ENCODE data around the gene MEGF9. TPM values are rescaled to one million over a fixed set of nuclear protein-coding genes. Genes with fewer than 3 reads are reported as not detected.

MEGF9 gene
- total RNA-seq, 2 donors from 2014 or later, result 3.4 to 3.8 TPM

DNA sequence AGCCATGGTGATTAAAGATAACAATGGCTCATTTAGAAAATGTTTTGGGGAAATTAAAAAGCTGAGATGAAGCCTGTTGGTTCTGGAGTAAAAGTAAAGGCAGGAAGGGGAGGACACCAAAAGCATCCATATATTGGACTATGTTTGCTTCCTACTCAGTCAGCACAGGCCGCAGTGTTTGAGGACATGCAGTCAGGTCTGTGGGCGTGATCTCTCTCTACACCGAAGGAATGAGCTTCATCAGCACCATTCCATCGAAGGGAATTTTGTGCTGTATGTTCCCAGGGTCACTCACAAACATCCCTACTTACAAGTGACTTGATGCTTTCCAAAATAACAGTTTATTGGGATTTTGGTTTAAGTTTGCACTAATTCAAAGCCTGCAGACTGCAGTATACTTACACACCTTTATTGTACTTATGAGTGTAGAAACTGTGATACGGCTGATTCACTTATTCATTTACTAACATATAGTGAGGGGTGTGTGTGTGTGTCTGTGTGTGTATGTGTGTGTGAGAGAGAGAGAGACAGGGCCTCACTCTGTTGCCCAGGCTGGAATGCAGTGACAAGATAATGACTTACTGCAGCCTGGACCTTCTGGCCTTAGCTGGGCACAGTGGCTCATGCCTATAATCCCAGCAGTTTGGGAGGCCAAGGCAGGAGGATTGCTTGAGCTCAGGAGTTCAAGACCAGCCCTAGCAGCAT is 120.9 kb downstream of the MEGF9 start:
- no peak overlapping the region for H3K27ac Mint-ChIP-seq
- no peaks in the 10 kb centered on the region for H3K9me3 Mint-ChIP-seq
- DNase-seq (ENCODE audit: low spot score in 2 of 2) (no peak), ATAC-seq (no peak)
- no peaks in the 10 kb centered on the region for H3K36me3 Mint-ChIP-seq

DNA sequence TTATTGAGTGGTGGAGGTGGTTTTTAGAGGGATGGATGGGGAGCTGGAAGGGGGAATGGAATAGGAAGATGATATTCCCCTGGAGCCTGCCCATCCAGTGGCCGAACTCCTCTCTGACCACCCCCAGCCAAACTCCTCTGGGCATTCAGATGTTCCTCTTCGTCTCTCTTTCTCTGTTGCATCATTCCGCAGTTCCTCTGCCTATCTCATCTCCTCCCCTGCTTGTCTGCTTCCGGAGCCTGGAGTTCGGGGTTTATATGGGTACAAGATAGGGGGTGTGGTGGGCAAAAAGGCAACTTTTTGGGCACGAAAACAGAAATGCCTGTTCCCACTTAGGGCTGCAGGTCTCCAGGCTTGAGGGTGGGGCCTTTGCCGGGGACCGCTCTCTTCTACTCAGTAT is 122.1 kb downstream of the MEGF9 start:
- Mint-ChIP-seq H3K36me3 (no peaks in the 10 kb centered on the region), H3K27ac (no peak overlapping the region), H3K9me3 (no peaks in the 10 kb centered on the region)
- ATAC-seq (no peak), DNase-seq (ENCODE audit: low spot score in 2 of 2) (no peak)

DNA sequence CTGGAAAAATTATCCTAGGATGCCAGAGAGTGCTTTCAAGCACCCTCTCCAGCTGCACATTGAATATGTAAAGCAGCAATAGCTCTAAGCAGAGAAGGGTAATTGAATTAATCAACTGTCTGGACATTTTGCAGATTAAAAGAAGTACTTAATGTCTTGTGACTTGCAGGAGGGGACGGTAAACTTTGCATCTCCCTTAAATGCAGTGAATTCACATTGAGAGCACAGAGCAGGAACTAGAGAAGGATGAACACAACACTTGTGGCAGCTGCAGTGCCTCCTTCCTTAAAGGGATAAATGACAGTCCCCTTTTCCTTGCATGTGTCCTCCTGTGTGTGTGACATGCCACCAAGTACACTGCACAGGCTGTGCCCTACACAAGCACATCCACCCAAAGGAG is 126.9 kb downstream of the MEGF9 start:
- no peaks in the 10 kb centered on the region for H3K9me3 Mint-ChIP-seq
- H3K27ac Mint-ChIP-seq, result no peak overlapping the region
- DNase-seq (ENCODE audit: low spot score in 2 of 2) (no peak), ATAC-seq (no peak)
- H3K36me3 Mint-ChIP-seq, result no peaks in the 10 kb centered on the region

DNA sequence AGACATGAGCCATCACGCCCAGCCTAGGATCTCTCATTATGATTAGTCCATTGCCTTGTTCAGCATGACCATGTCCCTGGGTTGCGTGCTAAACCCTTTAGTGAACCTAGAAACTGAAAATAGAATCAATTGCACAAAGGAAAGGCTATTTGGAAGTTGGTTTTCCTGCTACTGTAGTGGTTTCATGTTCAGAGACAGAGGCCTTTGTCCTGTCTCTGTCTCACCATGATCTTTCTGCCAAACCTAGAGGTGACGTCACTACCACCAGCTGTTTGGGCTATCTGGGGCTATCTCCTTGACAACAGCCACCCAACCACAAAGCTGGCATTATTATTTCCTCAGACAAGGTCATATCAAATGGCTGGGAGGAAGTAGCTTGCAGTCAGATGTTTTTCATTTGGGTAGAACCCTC is 130.3 kb downstream of the MEGF9 start:
- H3K9me3 Mint-ChIP-seq, result peaks cover 0 to 7% of the 10 kb centered on the region in 2 donors
- H3K36me3 Mint-ChIP-seq, result peaks cover 16 to 29% of the 10 kb centered on the region in 2 donors
- no peak for ATAC-seq
- no peak overlapping the region for H3K27ac Mint-ChIP-seq
- DNase-seq (ENCODE audit: low spot score in 2 of 2), result no peak

DNA sequence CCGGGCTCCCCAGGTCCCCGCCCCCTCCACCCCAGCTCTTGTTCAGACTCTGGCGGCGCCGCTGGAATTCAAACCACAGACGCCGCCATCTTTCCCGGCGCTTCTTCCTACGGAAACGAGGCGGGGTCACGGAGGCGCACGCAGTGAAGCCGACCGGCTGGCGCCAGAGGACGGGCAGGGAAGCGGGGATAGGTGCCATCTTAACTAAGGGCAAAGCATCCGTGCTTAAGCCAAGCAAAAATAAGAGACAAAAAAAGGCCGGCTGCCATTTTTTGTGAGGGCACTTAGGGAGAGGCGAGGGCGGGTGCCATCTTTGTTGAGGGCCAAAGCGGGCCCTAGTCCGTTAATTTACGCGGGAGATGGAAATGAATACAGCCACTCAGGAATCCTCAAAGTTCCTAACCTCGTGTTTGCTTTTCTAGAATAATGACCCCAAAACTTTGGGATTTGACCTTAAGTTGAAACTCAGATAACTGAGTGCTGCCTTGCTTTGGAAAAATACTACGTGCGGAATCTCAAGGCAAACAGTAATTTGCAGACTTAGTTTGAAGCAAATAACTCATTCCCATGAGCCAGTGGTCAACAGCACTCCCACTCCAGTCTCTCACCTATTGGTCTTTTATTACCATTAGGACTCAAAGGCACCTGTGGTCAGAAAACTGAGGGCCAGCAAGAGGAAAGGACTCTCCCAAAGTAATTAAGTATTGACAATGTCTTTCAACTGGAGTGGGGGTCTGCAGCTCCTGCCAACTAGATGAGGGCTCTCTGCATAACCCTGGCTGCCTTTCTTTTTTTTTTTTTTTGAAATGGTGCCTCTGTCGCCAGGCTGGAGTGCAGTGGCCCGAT is 134.0 kb downstream of the MEGF9 start, which contains the start of gene CDK5RAP2:
Gene CDK5RAP2 (minus strand): TSS at position 117 of the 846 bp plus-strand sequence. CDS start 189 bp downstream, outside the sequence.
- peak; percentile 98 to 99 for ATAC-seq

DNA sequence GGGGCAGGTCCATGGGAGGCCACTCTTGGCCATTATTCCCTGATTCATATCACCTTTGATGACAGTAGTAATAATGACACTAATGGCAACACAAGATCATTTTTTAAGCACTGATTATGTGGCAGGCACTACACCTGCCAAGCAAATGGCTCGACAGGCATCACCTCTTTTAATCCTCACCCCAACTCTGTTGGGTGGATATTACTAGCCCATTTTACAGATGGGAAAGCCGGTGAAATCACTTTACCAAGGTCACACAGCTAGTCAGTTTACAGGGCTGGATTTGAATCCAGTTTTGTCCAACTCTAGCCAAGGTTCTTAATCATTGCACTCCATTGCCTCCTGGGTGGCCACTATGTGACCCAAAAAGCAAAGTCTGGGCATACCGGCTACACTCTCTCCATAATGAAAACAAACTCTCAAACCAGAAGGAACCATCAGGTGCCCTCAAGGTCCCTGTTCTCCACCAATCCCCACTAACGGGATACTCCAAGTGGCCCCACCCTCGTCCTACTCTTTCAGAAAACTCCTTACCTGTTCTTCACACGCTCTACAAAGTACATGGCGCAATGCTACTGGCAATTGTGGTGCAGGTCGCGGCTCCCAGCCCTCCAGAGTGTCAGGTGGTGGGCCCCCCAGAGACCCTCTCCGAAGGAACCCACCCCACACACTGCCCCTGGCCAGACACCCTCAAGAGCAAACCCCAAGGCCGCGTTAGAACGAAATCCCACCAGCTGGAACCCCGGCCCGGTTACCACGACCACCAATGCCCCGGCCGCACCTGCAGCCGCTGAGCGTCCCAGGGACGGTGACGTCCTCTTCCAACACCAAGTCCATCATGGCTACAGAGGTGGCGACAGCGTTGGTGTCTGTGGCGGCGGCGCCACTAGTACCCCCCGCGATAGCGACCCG is 134.9 kb downstream of the MEGF9 start:
- Mint-ChIP-seq H3K9me3 (peaks cover 0 to 7% of the 10 kb centered on the region in 2 donors), H3K36me3 (peaks cover 19 to 37% of the 10 kb centered on the region in 2 donors), H3K27ac (peak overlapping the region; percentile 91 to 97)
- DNase-seq (ENCODE audit: low spot score in 2 of 2) (peak in 1 of 2 donors; percentile 10), ATAC-seq (peak; percentile 9 to 14)

More for the DNA sequence above, 134.0 kb downstream of the MEGF9 start, which contains the start of gene CDK5RAP2:
- peak; percentile 88 to 92 for DNase-seq (ENCODE audit: low spot score in 2 of 2)
- Mint-ChIP-seq H3K36me3 (peaks cover 19 to 37% of the 10 kb centered on the region in 2 donors), H3K9me3 (peaks cover 0 to 7% of the 10 kb centered on the region in 2 donors), H3K27ac (peak within 1 kb of the TSS; percentile 91 to 97)

DNA sequence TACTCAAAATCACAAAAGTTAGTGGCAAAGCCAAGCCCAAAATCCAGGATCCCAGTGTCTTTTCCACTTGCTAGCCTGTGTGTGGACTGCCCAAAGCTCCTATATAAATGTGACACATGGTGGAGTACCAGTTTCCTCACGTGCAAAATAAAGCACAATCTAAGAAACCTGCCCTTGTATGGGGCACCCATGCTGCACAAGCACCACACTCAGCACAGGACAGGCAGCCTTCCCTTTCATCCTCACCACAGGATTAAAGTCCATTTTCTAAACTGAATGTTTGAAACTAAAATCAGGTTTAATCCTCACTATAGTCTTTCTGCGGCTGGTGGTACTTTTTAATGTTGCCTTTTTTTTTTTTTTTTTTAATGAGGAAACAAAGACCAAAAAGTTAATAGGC is 139.8 kb downstream of the MEGF9 start:
- no peak for ATAC-seq
- DNase-seq (ENCODE audit: low spot score in 2 of 2), result no peak
- Mint-ChIP-seq H3K27ac (no peak overlapping the region), H3K36me3 (peaks cover 14 to 18% of the 10 kb centered on the region in 2 donors), H3K9me3 (no peaks in the 10 kb centered on the region)

DNA sequence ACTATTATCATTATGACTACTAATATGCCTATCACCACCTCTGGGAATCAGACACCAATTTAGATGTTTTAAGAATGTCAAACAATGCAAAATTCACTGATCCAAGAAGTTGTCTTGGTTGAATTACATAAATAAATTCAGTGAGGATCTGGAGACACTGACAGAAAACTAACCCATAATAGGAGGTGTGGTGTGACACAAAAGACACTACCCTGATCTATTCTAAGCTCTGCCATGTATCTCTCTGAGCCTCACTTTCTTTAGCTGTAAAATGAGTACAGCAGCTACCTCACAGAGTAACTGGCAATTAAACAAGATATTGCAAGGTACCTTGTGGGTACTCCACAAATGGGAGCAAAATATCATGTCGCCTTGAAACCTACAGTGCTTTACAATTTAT is 141.8 kb downstream of the MEGF9 start:
- peaks cover 13 to 18% of the 10 kb centered on the region in 2 donors for H3K36me3 Mint-ChIP-seq
- ATAC-seq (no peak), DNase-seq (ENCODE audit: low spot score in 2 of 2) (no peak)
- no peaks in the 10 kb centered on the region for H3K9me3 Mint-ChIP-seq
- no peak overlapping the region for H3K27ac Mint-ChIP-seq

DNA sequence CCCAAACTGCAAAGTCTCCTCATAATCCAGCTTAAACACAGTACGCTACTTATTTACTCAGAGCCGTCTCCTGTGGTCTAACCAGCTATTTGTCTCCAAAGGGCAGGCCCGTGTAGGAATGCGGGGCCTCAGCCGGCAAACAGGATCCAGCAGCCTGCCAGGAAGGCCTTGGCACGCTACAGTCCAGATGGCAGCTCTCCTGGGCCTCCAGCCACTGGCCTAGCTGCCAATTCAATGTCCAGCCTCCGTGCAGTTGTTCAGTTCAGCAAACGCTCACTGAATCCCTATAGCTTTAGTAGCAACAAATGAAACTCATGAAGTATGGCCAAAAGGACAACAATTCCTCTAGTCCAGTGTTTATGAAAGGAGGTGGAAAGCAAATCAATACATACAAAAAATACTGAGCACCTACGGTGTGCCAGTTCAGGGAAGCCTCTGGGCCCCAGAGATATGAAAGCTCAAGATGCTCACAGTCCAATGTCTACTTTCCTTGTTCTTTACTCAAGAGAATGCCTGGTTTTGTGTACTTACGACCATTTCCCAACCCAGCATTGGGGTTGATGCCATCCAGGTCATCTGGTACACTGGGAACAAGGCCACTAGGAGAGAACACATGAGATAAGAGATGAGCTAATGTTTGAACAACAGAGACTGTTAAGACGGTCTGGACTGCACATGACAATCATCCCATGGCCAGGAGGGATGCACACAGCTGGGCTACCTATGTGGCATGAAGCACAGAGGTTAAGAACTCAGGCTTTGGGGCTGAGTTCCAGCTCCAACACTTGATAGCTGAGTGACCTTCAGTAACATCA is 142.6 kb downstream of the MEGF9 start:
- Mint-ChIP-seq H3K9me3 (no peaks in the 10 kb centered on the region), H3K36me3 (peaks cover 11 to 21% of the 10 kb centered on the region in 2 donors), H3K27ac (peak overlapping the region in 1 of 2 donors; percentile 38)
- no peak for DNase-seq (ENCODE audit: low spot score in 2 of 2)
- ATAC-seq, result no peak

DNA sequence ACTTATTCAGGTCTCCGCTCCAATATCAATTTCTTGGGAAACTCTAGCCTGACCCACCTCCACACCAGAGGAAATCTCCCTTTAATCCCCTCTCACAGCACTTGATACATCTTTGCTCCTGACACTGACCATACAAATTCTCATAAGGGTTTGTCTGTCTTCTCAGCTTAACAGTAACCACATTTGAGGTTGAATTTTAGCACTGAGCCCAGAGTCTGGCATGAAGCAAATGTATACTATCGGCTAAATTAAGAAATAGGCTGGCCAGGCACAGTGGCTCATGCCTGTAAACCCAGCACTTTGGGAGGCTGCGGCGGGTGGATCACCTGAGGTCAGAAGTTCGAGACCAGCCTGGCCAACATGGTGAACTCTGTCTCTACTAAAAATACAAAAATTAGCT is 144.0 kb downstream of the MEGF9 start:
- no peaks in the 10 kb centered on the region for H3K9me3 Mint-ChIP-seq
- no peak overlapping the region for H3K27ac Mint-ChIP-seq
- DNase-seq (ENCODE audit: low spot score in 2 of 2) (no peak), ATAC-seq (no peak)
- peaks cover 21 to 22% of the 10 kb centered on the region in 2 donors for H3K36me3 Mint-ChIP-seq

DNA sequence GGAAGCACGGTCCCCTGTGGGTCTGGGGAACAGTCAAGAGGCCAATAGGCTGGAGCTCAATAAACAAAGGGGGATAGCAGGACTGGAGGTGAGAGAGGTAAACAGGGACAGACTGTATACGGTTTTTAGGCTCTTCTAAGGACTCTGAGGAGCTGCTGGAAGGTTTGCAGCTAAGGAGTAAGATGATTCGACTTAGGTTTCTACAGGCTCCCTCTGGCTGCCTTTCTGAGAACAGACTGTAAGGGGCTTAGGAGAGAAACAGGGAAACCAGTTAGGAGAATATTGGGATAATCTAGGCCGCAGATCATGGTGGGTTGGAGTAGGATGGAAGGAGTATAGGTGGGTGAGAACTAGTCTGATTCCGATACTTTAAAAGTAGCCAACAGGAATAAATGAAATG is 144.7 kb downstream of the MEGF9 start:
- DNase-seq (ENCODE audit: low spot score in 2 of 2) (no peak), ATAC-seq (no peak)
- no peaks in the 10 kb centered on the region for H3K9me3 Mint-ChIP-seq
- no peak overlapping the region for H3K27ac Mint-ChIP-seq
- peaks cover 21 to 22% of the 10 kb centered on the region in 2 donors for H3K36me3 Mint-ChIP-seq

DNA sequence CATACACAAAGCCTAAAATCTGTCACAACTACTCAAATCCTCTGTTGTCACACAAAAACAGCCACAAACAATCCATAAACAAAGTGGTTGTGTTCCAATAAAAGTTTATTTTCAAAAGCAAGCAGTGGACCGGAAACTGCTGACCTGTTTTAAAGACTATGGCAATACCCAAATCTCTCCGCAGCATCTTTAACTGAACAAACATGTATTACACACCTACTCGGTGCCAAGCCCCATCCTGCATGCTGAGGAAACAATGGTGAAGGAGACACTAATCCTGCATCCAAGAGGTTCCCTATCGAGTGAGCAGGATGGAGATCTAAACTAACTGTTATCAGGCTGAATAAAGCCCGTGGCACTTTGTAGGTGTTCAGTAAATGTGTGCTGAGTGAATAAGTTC is 145.5 kb downstream of the MEGF9 start:
- DNase-seq (ENCODE audit: low spot score in 2 of 2) (no peak), ATAC-seq (no peak)
- H3K36me3 Mint-ChIP-seq, result peaks cover 21 to 22% of the 10 kb centered on the region in 2 donors
- H3K27ac Mint-ChIP-seq, result no peak overlapping the region
- no peaks in the 10 kb centered on the region for H3K9me3 Mint-ChIP-seq

DNA sequence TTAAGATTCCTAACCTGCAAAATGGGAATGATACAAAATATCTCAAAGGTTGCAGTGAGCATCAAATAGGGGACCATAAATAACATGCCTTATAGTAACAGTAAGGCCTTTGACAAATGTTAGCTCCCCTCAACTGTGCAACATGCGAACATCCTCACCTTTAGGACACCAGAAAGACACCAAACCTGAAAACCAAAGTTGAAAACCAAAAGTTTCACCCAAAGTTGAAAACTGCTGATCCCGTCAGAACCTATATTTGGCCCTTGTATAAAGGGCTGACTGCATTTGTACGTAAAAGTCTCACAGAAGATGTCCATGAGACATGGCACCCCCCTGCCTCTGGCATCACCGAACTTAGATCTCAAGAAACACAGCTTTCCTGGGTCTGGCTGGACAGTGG is 146.4 kb downstream of the MEGF9 start:
- Mint-ChIP-seq H3K9me3 (no peaks in the 10 kb centered on the region), H3K36me3 (peaks cover 26% of the 10 kb centered on the region in 2 donors), H3K27ac (peak overlapping the region in 1 of 2 donors; percentile 34)
- no peak for ATAC-seq
- DNase-seq (ENCODE audit: low spot score in 2 of 2), result no peak

DNA sequence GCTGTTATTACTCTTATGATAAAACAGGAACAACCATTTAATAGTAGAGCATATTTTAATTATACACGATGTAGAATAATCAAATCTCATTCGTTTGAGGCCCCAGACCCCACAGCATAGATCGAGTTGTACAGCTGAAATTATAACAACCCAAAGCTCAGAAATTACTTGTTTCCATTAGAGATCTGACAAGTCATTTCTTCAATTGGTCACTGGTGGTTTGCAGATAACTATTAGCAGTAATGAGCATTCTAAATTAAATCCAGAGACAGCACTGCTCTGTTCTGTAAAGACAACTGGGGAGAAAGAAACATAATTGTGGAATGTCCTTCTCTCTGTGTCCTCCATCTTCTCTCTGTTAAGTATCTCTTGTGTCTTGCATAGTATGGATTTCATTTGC is 147.2 kb downstream of the MEGF9 start:
- H3K36me3 Mint-ChIP-seq, result peaks cover 32 to 34% of the 10 kb centered on the region in 2 donors
- ATAC-seq (no peak), DNase-seq (ENCODE audit: low spot score in 2 of 2) (no peak)
- no peak overlapping the region for H3K27ac Mint-ChIP-seq
- no peaks in the 10 kb centered on the region for H3K9me3 Mint-ChIP-seq

DNA sequence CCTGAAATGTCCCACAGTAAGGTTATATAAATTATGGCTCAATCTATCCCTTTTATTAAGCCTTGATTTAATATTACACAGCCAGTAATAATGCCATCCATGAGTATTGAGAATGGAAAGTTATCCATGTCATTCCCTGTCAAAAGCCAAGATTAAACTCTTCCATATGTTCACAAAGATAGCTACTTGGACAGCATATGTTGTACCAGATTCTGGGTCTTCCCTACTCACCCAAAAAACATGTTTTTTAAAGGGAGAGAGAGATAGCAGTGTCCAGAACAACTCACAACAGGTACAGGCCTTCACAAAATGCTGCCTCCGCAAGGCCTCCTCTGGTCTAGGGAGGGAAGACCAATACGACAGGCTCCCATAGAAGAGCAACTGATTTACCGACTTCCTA is 149.7 kb downstream of the MEGF9 start:
- Mint-ChIP-seq H3K27ac (no peak overlapping the region), H3K36me3 (peaks cover 28 to 30% of the 10 kb centered on the region in 2 donors)

More for the DNA sequence above, 149.7 kb downstream of the MEGF9 start:
- DNase-seq (ENCODE audit: low spot score in 2 of 2), result no peak
- no peak for ATAC-seq
- no peaks in the 10 kb centered on the region for H3K9me3 Mint-ChIP-seq

All from activated naive CD4-positive, alpha-beta T cell treated with anti-CD3 and anti-CD28 coated beads, Interleukin-2, amount 50 U/mL, for 72 hours (primary cell).